ENCODE data around the gene FAM210B. TPM values are rescaled to one million over a fixed set of nuclear protein-coding genes. Genes with fewer than 3 reads are reported as not detected.

Gene FAM210B
- polyA plus RNA-seq, 2 of the 4 experiments (the other 2 are of a cell fraction) = 9.1 to 13.1 TPM

- WGBS (ENCODE audit: missing lambda C conversion rate) = 23% methylated on average over 5 of the region's 5 CpGs
- no peak overlapping the region; a peak in 1 of 6 replicates for H3K27ac ChIP-seq
- no peaks in the 10 kb centered on the region for H3K9me3 ChIP-seq
- no peak for ATAC-seq
- ChIA-PET CTCF (no interaction called here), POLR2A (no interaction called here)
- H3K4me3 ChIP-seq = no peak overlapping the region
- peak overlapping the region; percentile 20; the same call in 1 of the 3 replicates for H3K4me2 ChIP-seq
- FAIRE-seq = no peak
- no peak for DNase-seq (ENCODE audit: low read depth in 1 of 2, low spot score in 1 of 2)
- TF ChIP-seq REST (IDR thresholded peaks at IDR 0.05) (no peak), E2F6 (IDR thresholded peaks at IDR 0.05; ENCODE audit: borderline replicate concordance, low read depth) (no peak), CEBPB (IDR thresholded peaks at IDR 0.05) (no peak), BCL3 (IDR thresholded peaks at IDR 0.05) (no peak), KDM5A (IDR thresholded peaks at IDR 0.05) (no peak), JUN (IDR thresholded peaks at IDR 0.05) (no peak), RFX5 (IDR thresholded peaks at IDR 0.05) (no peak), EHMT2 (IDR thresholded peaks at IDR 0.05; ENCODE audit: low read depth) (no peak), MAZ (IDR thresholded peaks at IDR 0.05; ENCODE audit: borderline replicate concordance, low read depth, low read length) (no peak), FOSB (CRISPR knock-in tag; IDR thresholded peaks at IDR 0.05) (no peak), NR3C1 (IDR thresholded peaks at IDR 0.05) (no peak), HOXB13 (CRISPR knock-in tag; IDR thresholded peaks at IDR 0.05; ENCODE audit: low read depth) (no peak), CBX2 (IDR thresholded peaks at IDR 0.05; ENCODE audit: borderline replicate concordance, low read depth) (no peak), HOXA7 (CRISPR knock-in tag; IDR thresholded peaks at IDR 0.05) (no peak), RCOR1 (IDR thresholded peaks at IDR 0.05; ENCODE audit: low read depth, low read length) (no peak), ZFP36 (IDR thresholded peaks at IDR 0.05; ENCODE audit: borderline replicate concordance, partially characterized antibody) (no peak)
- 0 out of 3 replicates have a peak, but pooled peaks cover 6% of the 10 kb centered on the region for H3K4me1 ChIP-seq
Measured at GRCh38 chr20:56348305-56348693, 10.5 kb upstream of the FAM210B start.

GRCh38 chr20:56348746-56349145, 10.0 kb upstream of the FAM210B start:
- Histone ChIP-seq H3K4me1 (0 out of 3 replicates have a peak, but pooled peaks cover 6% of the 10 kb centered on the region), H3K4me2 (peak overlapping the region; percentile 20; the same call in 1 of the 3 replicates), H3K9me3 (no peaks in the 10 kb centered on the region), H3K4me3 (no peak overlapping the region), H3K27ac (no peak overlapping the region)
- FAIRE-seq = no peak
- WGBS (ENCODE audit: missing lambda C conversion rate) = 3% methylated on average over 3 of the region's 3 CpGs
- POLR2A ChIA-PET = no interaction called here
- DNase-seq (ENCODE audit: low read depth in 1 of 2, low spot score in 1 of 2) = no peak
- CTCF ChIA-PET = interaction anchor here (0.7 to 1.1 kb wide), 2 partner anchors 100 to 202 kb away, joined by 3 read pairs; partner anchors contain the start of gene MC3R
- TF ChIP-seq HOXA7 (CRISPR knock-in tag; IDR thresholded peaks at IDR 0.05) = no peak
- no peak for TF ChIP-seq TP53 (CRISPR knock-in tag; IDR thresholded peaks at IDR 0.05)
- TF ChIP-seq PHF8 (IDR thresholded peaks at IDR 0.05; ENCODE audit: borderline replicate concordance, low read depth) = no peak
- no peak for TF ChIP-seq USF2 (IDR thresholded peaks at IDR 0.05)
- no peak for TF ChIP-seq MAFK (IDR thresholded peaks at IDR 0.05; ENCODE audit: partially characterized antibody)
- no peak for TF ChIP-seq HOXB5 (CRISPR knock-in tag; IDR thresholded peaks at IDR 0.05)
- no peak for TF ChIP-seq CHD2 (IDR thresholded peaks at IDR 0.05; ENCODE audit: low read length, partially characterized antibody)
- TF ChIP-seq CBX2 (IDR thresholded peaks at IDR 0.05; ENCODE audit: borderline replicate concordance, low read depth) = no peak
- no peak for TF ChIP-seq ZC3H11A (IDR thresholded peaks at IDR 0.05)
- no peak for TF ChIP-seq MAZ (IDR thresholded peaks at IDR 0.05; ENCODE audit: borderline replicate concordance, low read depth, low read length)
- no peak for TF ChIP-seq RAD21 (conservative IDR thresholded peaks at IDR 0.05 in 1 of 2, IDR thresholded peaks at IDR 0.05 in 1 of 2)
- no peak for TF ChIP-seq FOXS1 (CRISPR knock-in tag; IDR thresholded peaks at IDR 0.05)
- TF ChIP-seq KDM1A (IDR thresholded peaks at IDR 0.05; ENCODE audit: low read depth) = no peak
- no peak for TF ChIP-seq RCOR1 (IDR thresholded peaks at IDR 0.05; ENCODE audit: low read depth, low read length)
- no peak for TF ChIP-seq GATA3 (IDR thresholded peaks at IDR 0.05; ENCODE audit: borderline replicate concordance)
- ATAC-seq = no peak
